Measurements from ENCODE around the gene NUDT17.
A peak's percentile ranks its signal among the peaks of the same experiment; 100 is the strongest.

The NUDT17 gene

GRCh38 chr1:145891587-145892485 lies 46.4 kb downstream of the NUDT17 start:
- peak; percentile 42 for DNase-seq

GRCh38 chr1:145892486-145893087 lies 47.2 kb downstream of the NUDT17 start:
- no peak for DNase-seq

- no peak for DNase-seq
These were observed 48.1 kb downstream of the NUDT17 start for GRCh38 chr1:145893306-145894055.

GRCh38 chr1:145895471-145895870 lies 50.0 kb downstream of the NUDT17 start:
- no peak for DNase-seq

- DNase-seq = no peak
These were observed 52.5 kb downstream of the NUDT17 start for GRCh38 chr1:145897969-145898368.
